Ectodermal cell (in vitro differentiated cells): Measurements from ENCODE around the gene ENOX1.

ENCODE experiments used
- H3K27ac ChIP-seq: 2 replicates; pipeline ENCODE4 v1.7.0; 2013; ENCODE audit warnings: mild to moderate bottlenecking, low read depth, low read length; ENCODE audit not compliant: insufficient read depth, poor library complexity, severe bottlenecking
- H3K27me3 ChIP-seq: 2 replicates; pipeline ENCODE4 v1.7.0; 2013; ENCODE audit warnings: mild to moderate bottlenecking, low read length; ENCODE audit not compliant: insufficient read depth, control insufficient read depth, poor library complexity, severe bottlenecking
- H3K36me3 ChIP-seq: one replicate; pipeline ENCODE4 v1.7.0; 2013; ENCODE audit warnings: low read length; ENCODE audit not compliant: control insufficient read depth, insufficient read depth
- H3K4me1 ChIP-seq: one replicate; pipeline ENCODE4 v1.7.0; 2013; ENCODE audit warnings: low read length; ENCODE audit not compliant: control insufficient read depth, insufficient read depth
- H3K4me3 ChIP-seq: 2 replicates; pipeline ENCODE4 v1.7.0; 2013; ENCODE audit warnings: low read depth, low read length, control low read depth; ENCODE audit not compliant: insufficient read depth
- H3K9me3 ChIP-seq: 2 replicates; pipeline ENCODE4 v1.7.0; 2013; ENCODE audit warnings: mild to moderate bottlenecking, low read length, moderate library complexity; ENCODE audit not compliant: control insufficient read depth
- WGBS, 2 experiments: methylation state at CpG; one replicate each; pipeline ENCODE4 v1.1.7; 2013; ENCODE audit warnings: missing lambda C conversion rate in 2 of 2; 5-methylcytosine and 5-hydroxymethylcytosine counted together

Gene ENOX1

GRCh38 chr13:43757266-43757665 lies 29.5 kb downstream of the ENOX1 start:
- WGBS, 2 experiments, result 92 to 94% methylated on average over 1 of the region's 1 CpG

GRCh38 chr13:43755844-43756243 lies 30.9 kb downstream of the ENOX1 start:
- WGBS, 2 experiments, result 88 to 89% methylated on average over 1 of the region's 1 CpG
- H3K9me3 ChIP-seq, result no peaks in the 10 kb centered on the region

More at GRCh38 chr13:43757266-43757665, 29.5 kb downstream of the ENOX1 start:
- Histone ChIP-seq H3K27me3 (no peaks in the 10 kb centered on the region), H3K27ac (no peak overlapping the region), H3K9me3 (no peaks in the 10 kb centered on the region), H3K4me3 (no peak overlapping the region), H3K36me3 (no peaks in the 10 kb centered on the region), H3K4me1 (no peaks in the 10 kb centered on the region)

GRCh38 chr13:43751624-43752023 lies 35.1 kb downstream of the ENOX1 start:
- no peaks in the 10 kb centered on the region for H3K27me3 ChIP-seq
- H3K4me1 ChIP-seq, result no peaks in the 10 kb centered on the region
- H3K36me3 ChIP-seq, result no peaks in the 10 kb centered on the region
- no peak overlapping the region for H3K4me3 ChIP-seq
- WGBS, 2 experiments, result 100% methylated on average over 2 of the region's 3 CpGs; no CpG with 5 or more reads in 1 of the 2 experiments
- H3K27ac ChIP-seq, result no peak overlapping the region
- no peaks in the 10 kb centered on the region for H3K9me3 ChIP-seq

More at GRCh38 chr13:43755844-43756243, 30.9 kb downstream of the ENOX1 start:
- no peaks in the 10 kb centered on the region for H3K27me3 ChIP-seq
- H3K4me1 ChIP-seq, result no peaks in the 10 kb centered on the region
- no peaks in the 10 kb centered on the region for H3K36me3 ChIP-seq
- H3K4me3 ChIP-seq, result no peak overlapping the region
- H3K27ac ChIP-seq, result no peak overlapping the region

GRCh38 chr13:43749503-43749902 lies 37.3 kb downstream of the ENOX1 start:
- Histone ChIP-seq H3K36me3 (no peaks in the 10 kb centered on the region), H3K27me3 (no peaks in the 10 kb centered on the region), H3K9me3 (no peaks in the 10 kb centered on the region), H3K27ac (no peak overlapping the region), H3K4me1 (no peaks in the 10 kb centered on the region), H3K4me3 (no peak overlapping the region)
- WGBS, 2 experiments, result 33 to 82% methylated on average over 1 of the region's 1 CpG

GRCh38 chr13:43744261-43745031 lies 42.3 kb downstream of the ENOX1 start:
- Histone ChIP-seq H3K36me3 (no peaks in the 10 kb centered on the region), H3K4me3 (no peak overlapping the region), H3K27ac (no peak overlapping the region), H3K27me3 (no peaks in the 10 kb centered on the region), H3K4me1 (no peaks in the 10 kb centered on the region), H3K9me3 (no peaks in the 10 kb centered on the region)
- 91 to 94% methylated on average over 3 to 5 of the region's 5 CpGs for WGBS, 2 experiments

- no peak overlapping the region for H3K4me3 ChIP-seq
Observed at GRCh38 chr13:43742911-43743310, 43.9 kb downstream of the ENOX1 start.

GRCh38 chr13:43737392-43737923 lies 49.3 kb downstream of the ENOX1 start:
- no peaks in the 10 kb centered on the region for H3K36me3 ChIP-seq
- no peak overlapping the region for H3K27ac ChIP-seq
- no peaks in the 10 kb centered on the region for H3K4me1 ChIP-seq
- H3K27me3 ChIP-seq, result no peaks in the 10 kb centered on the region
- H3K9me3 ChIP-seq, result no peaks in the 10 kb centered on the region
- no peak overlapping the region for H3K4me3 ChIP-seq
- WGBS, 2 experiments, result 92 to 93% methylated on average over 3 of the region's 3 CpGs

More at GRCh38 chr13:43742911-43743310, 43.9 kb downstream of the ENOX1 start:
- Histone ChIP-seq H3K27ac (no peak overlapping the region), H3K27me3 (no peaks in the 10 kb centered on the region), H3K4me1 (no peaks in the 10 kb centered on the region), H3K9me3 (no peaks in the 10 kb centered on the region), H3K36me3 (no peaks in the 10 kb centered on the region)

- H3K4me1 ChIP-seq, result no peaks in the 10 kb centered on the region
- no peaks in the 10 kb centered on the region for H3K36me3 ChIP-seq
- no peaks in the 10 kb centered on the region for H3K9me3 ChIP-seq
- 94 to 97% methylated on average over 3 of the region's 3 CpGs for WGBS, 2 experiments
- no peak overlapping the region for H3K4me3 ChIP-seq
- H3K27me3 ChIP-seq, result no peaks in the 10 kb centered on the region
- H3K27ac ChIP-seq, result no peak overlapping the region
Observed at GRCh38 chr13:43732726-43733125, 54.0 kb downstream of the ENOX1 start.

GRCh38 chr13:43731296-43731695 lies 55.5 kb downstream of the ENOX1 start:
- Histone ChIP-seq H3K27me3 (no peaks in the 10 kb centered on the region), H3K4me1 (no peaks in the 10 kb centered on the region), H3K27ac (no peak overlapping the region), H3K4me3 (no peak overlapping the region), H3K9me3 (no peaks in the 10 kb centered on the region), H3K36me3 (no peaks in the 10 kb centered on the region)

- 93 to 94% methylated on average over 3 of the region's 3 CpGs for WGBS, 2 experiments
- H3K27me3 ChIP-seq, result no peaks in the 10 kb centered on the region
- no peak overlapping the region for H3K4me3 ChIP-seq
- no peak overlapping the region for H3K27ac ChIP-seq
- H3K4me1 ChIP-seq, result no peaks in the 10 kb centered on the region
- H3K9me3 ChIP-seq, result no peaks in the 10 kb centered on the region
- no peaks in the 10 kb centered on the region for H3K36me3 ChIP-seq
Observed at GRCh38 chr13:43730642-43731041, 56.1 kb downstream of the ENOX1 start.
